Fibroblast of lung (primary cell): ENCODE results near the gene PHC2. TPM values are rescaled to one million over a fixed set of nuclear protein-coding genes. Genes with fewer than 3 reads are reported as not detected.
A peak's percentile ranks its signal among the peaks of the same experiment; 100 is the strongest.

Experiments used
- DNase-seq, 2 donors: peaks; one replicate each; pipeline versions ENCODE4 v3.0.0 to v3.0.0-alpha.2; 2010; ENCODE audit warnings: low read depth in 2 of 2
- H2AFZ ChIP-seq: 2 replicates; pipeline ENCODE4 v1.5.1; 2012; ENCODE audit warnings: low read length, control low read depth, inconsistent platforms
- H3K27ac ChIP-seq: 2 replicates; pipeline ENCODE4 v1.5.1; 2011; ENCODE audit warnings: low read length, control low read depth; ENCODE audit not compliant: insufficient read depth
- H3K27me3 ChIP-seq: 2 replicates; pipeline ENCODE4 v1.5.1; 2011; ENCODE audit warnings: mild to moderate bottlenecking, low read length; ENCODE audit not compliant: control insufficient read depth, insufficient read depth
- H3K36me3 ChIP-seq: 2 replicates; pipeline ENCODE4 v1.5.1; 2011; ENCODE audit warnings: low read length; ENCODE audit not compliant: control insufficient read depth, insufficient read depth
- H3K4me1 ChIP-seq: 2 replicates; pipeline ENCODE4 v1.5.1; 2011; ENCODE audit warnings: low read length; ENCODE audit not compliant: control insufficient read depth, insufficient read depth; ENCODE audit errors: extremely low read depth
- H3K4me2 ChIP-seq: 2 replicates; pipeline ENCODE4 v1.5.1; 2011; ENCODE audit warnings: low read length, control low read depth; ENCODE audit not compliant: insufficient read depth; ENCODE audit errors: extremely low read depth
- H3K4me3 ChIP-seq, 4 experiments: fragments of 200-600 bp in 1 of 4; sonication (generic) in 1 of 4; replicated peaks in 1 of 4; 2 replicates each; pipeline ENCODE4 v1.5.1; 2011 to 2016; ENCODE audit warnings: low read length in 4 of 4, low read depth in 3 of 4, mild to moderate bottlenecking in 3 of 4, control low read depth in 2 of 4, inconsistent platforms in 1 of 4, mixed read lengths in 1 of 4; ENCODE audit not compliant: insufficient read depth in 1 of 4; ENCODE audit errors: control extremely low read depth in 1 of 4
- H3K79me2 ChIP-seq: 2 replicates; pipeline ENCODE4 v1.5.1; 2012; ENCODE audit warnings: mild to moderate bottlenecking, low read length, inconsistent platforms; ENCODE audit not compliant: control insufficient read depth, insufficient read depth
- H3K9ac ChIP-seq: 2 replicates; pipeline ENCODE4 v1.5.1; 2011; ENCODE audit warnings: mild to moderate bottlenecking, low read length, control low read depth; ENCODE audit not compliant: insufficient read depth
- H3K9me3 ChIP-seq: 2 replicates; pipeline ENCODE4 v1.5.1; 2012; ENCODE audit warnings: low read depth, low read length; ENCODE audit not compliant: control insufficient read depth, insufficient read depth
- H4K20me1 ChIP-seq: 2 replicates; pipeline ENCODE4 v1.5.1; 2011; ENCODE audit warnings: low read length; ENCODE audit not compliant: control insufficient read depth, insufficient read depth; ENCODE audit errors: extremely low read depth
- EZH2 ChIP-seq: IDR thresholded peaks from 2 replicates; pipeline ENCODE4 v1.5.1; 2012; ENCODE audit warnings: low read length, control low read depth, mild to moderate bottlenecking; ENCODE audit errors: missing control alignments
- polyA plus RNA-seq, 2 donors: library from polyadenylated mRNA; depleted of rRNA in 1 of 2; stranded (reverse) in 1 of 2; unstranded in 1 of 2; fragments of >200 nt; gene quantifications; 2 replicates each; pipeline ENCODE4 v1.2.1, GENCODE V29; 2011 to 2012; ENCODE audit warnings: missing spikeins in 1 of 2
- total RNA-seq: library from RNA; depleted of rRNA; stranded (reverse); fragments of >200 nt; gene quantifications from 2 replicates; pipeline ENCODE4 v1.2.1, GENCODE V29; 2014
- TF ChIP-seq, protein P1 (sequence below), 2 donors: IDR thresholded peaks in 1 of 2; conservative IDR thresholded peaks in 1 of 2; 1 replicate in 1 of 2; 2 replicates in 1 of 2; pipeline ENCODE4 v1.5.1; 2011 to 2012; ENCODE audit warnings: low read length in 2 of 2, control low read depth in 1 of 2, inconsistent platforms in 1 of 2, low read depth in 1 of 2, mild to moderate bottlenecking in 1 of 2

The PHC2 gene
- total and polyA plus RNA-seq, 2 donors (not counting 1 experiment from before 2014, with no cell fraction given): 62.6 to 75.8 TPM

- peaks cover 80% of the 10 kb centered on the region for H3K79me2 ChIP-seq
- peaks cover 66% of the 10 kb centered on the region for H3K4me1 ChIP-seq
- H3K36me3 ChIP-seq: peaks cover 50% of the 10 kb centered on the region
- peak overlapping the region; percentile 32 for H3K9ac ChIP-seq
- H3K4me2 ChIP-seq: no peak overlapping the region
- no peaks in the 10 kb centered on the region for H4K20me1 ChIP-seq
- H3K4me3 ChIP-seq: no peak overlapping the region
- H3K27me3 ChIP-seq: no peaks in the 10 kb centered on the region
- H3K27ac ChIP-seq: peak overlapping the region; percentile 88
- TF ChIP-seq, protein P1, sequence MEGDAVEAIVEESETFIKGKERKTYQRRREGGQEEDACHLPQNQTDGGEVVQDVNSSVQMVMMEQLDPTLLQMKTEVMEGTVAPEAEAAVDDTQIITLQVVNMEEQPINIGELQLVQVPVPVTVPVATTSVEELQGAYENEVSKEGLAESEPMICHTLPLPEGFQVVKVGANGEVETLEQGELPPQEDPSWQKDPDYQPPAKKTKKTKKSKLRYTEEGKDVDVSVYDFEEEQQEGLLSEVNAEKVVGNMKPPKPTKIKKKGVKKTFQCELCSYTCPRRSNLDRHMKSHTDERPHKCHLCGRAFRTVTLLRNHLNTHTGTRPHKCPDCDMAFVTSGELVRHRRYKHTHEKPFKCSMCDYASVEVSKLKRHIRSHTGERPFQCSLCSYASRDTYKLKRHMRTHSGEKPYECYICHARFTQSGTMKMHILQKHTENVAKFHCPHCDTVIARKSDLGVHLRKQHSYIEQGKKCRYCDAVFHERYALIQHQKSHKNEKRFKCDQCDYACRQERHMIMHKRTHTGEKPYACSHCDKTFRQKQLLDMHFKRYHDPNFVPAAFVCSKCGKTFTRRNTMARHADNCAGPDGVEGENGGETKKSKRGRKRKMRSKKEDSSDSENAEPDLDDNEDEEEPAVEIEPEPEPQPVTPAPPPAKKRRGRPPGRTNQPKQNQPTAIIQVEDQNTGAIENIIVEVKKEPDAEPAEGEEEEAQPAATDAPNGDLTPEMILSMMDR (conservative IDR thresholded peaks at IDR 0.05 in 1 of 2, IDR thresholded peaks at IDR 0.05 in 1 of 2; ENCODE audit: low read depth in 1 of 2, low read length in 2 of 2): no peak
- no peak for TF ChIP-seq EZH2
- H3K9me3 ChIP-seq: no peaks in the 10 kb centered on the region
- no peak overlapping the region for H2AFZ ChIP-seq
- no peak for DNase-seq
Measured at GRCh38 chr1:33331444-33332356, 99.2 kb downstream of the PHC2 start.

GRCh38 chr1:33330906-33331305 is 100.0 kb downstream of the PHC2 start:
- Histone ChIP-seq H3K4me3 (no peak overlapping the region), H3K27me3 (no peaks in the 10 kb centered on the region), H3K9ac (no peak overlapping the region), H3K9me3 (no peaks in the 10 kb centered on the region), H4K20me1 (no peaks in the 10 kb centered on the region), H3K36me3 (peaks cover 52% of the 10 kb centered on the region), H3K4me1 (peaks cover 62% of the 10 kb centered on the region), H3K27ac (peak overlapping the region; percentile 88), H3K79me2 (peaks cover 72% of the 10 kb centered on the region), H2AFZ (no peak overlapping the region), H3K4me2 (no peak overlapping the region)
- DNase-seq: no peak
- TF ChIP-seq, protein P1 (conservative IDR thresholded peaks at IDR 0.05 in 1 of 2, IDR thresholded peaks at IDR 0.05 in 1 of 2; ENCODE audit: low read depth in 1 of 2, low read length in 2 of 2): no peak

DNA sequence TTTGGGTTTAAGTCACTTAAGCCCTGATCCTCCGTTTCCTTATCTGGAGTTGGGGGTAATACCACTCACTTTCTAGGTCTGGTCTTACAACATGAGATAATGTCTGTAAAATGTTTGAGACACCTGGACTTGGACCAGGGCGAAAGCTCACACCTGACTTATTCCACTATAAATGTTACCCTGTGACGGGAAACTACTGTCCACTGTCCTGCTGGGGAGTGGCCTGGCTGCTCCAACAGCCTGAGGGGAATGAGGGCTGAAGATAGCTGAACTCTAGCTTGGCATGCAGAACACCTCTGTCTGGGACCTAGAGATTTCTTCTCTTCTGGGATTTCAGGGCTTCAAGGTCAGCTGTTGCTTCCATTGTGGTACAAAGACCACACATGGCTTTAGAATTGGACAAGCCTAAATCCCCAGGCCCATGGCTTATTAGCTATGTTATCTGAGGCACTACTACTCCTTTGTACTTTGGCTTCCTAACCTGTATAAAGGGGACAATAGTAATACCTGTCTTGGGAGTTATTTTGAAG is 100.5 kb downstream of the PHC2 start:
- peak overlapping the region; percentile 88 for H3K27ac ChIP-seq
- no peak overlapping the region for H2AFZ ChIP-seq
- peaks cover 67% of the 10 kb centered on the region for H3K79me2 ChIP-seq
- no peaks in the 10 kb centered on the region for H3K27me3 ChIP-seq
- H3K36me3 ChIP-seq: peaks cover 55% of the 10 kb centered on the region
- H3K4me1 ChIP-seq: peaks cover 62% of the 10 kb centered on the region
- TF ChIP-seq, protein P1 (conservative IDR thresholded peaks at IDR 0.05 in 1 of 2, IDR thresholded peaks at IDR 0.05 in 1 of 2; ENCODE audit: low read depth in 1 of 2, low read length in 2 of 2): no peak
- no peak for TF ChIP-seq EZH2
- DNase-seq: no peak
- no peaks in the 10 kb centered on the region for H4K20me1 ChIP-seq
- no peak overlapping the region for H3K4me2 ChIP-seq
- H3K9ac ChIP-seq: no peak overlapping the region
- H3K9me3 ChIP-seq: no peaks in the 10 kb centered on the region
- H3K4me3 ChIP-seq: no peak overlapping the region
